Progenitor cell of endocrine pancreas (in vitro differentiated cells): ENCODE results near the gene NCBP2L. TPM values are rescaled to one million over a fixed set of nuclear protein-coding genes. Genes with fewer than 3 reads are reported as not detected.

Source experiments
- DNase-seq: peaks from one replicate; pipeline ENCODE4 v3.0.0; 2021; ENCODE audit warnings: low spot score; ENCODE audit not compliant: unreplicated experiment
- H3K27ac Mint-ChIP-seq: 2 replicates; pipeline ENCODE4 v1.8.0; 2021; ENCODE audit warnings: mild to moderate bottlenecking, moderate library complexity, mixed read lengths
- H3K27me3 Mint-ChIP-seq: 2 replicates; pipeline ENCODE4 v1.8.0; 2021; ENCODE audit warnings: mixed read lengths
- H3K36me3 Mint-ChIP-seq: 2 replicates; pipeline ENCODE4 v1.8.0; 2022; ENCODE audit warnings: mixed read lengths; ENCODE audit not compliant: insufficient read depth
- H3K4me1 Mint-ChIP-seq: 2 replicates; pipeline ENCODE4 v1.8.0; 2021; ENCODE audit warnings: low read depth, mixed read lengths
- H3K4me3 Mint-ChIP-seq: 2 replicates; pipeline ENCODE4 v1.8.0; 2021; ENCODE audit warnings: low read depth, mild to moderate bottlenecking, moderate library complexity, mixed read lengths
- H3K9me3 Mint-ChIP-seq: 2 replicates; pipeline ENCODE4 v1.8.0; 2021; ENCODE audit warnings: low read depth, mixed read lengths
- CTCF ChIP-seq: fragments of 200-600 bp; sonication (generic); IDR thresholded peaks from one replicate; pipeline ENCODE4 v1.5.0; 2021; ENCODE audit warnings: antibody characterized with exemption, mild to moderate bottlenecking; ENCODE audit not compliant: unreplicated experiment
- total RNA-seq: library from RNA; stranded (reverse); gene quantifications from 2 replicates; pipeline ENCODE4 v1.2.1, GENCODE V29; 2021

Gene NCBP2L
- total RNA-seq, 1 donor from 2014 or later, result not detected

DNA sequence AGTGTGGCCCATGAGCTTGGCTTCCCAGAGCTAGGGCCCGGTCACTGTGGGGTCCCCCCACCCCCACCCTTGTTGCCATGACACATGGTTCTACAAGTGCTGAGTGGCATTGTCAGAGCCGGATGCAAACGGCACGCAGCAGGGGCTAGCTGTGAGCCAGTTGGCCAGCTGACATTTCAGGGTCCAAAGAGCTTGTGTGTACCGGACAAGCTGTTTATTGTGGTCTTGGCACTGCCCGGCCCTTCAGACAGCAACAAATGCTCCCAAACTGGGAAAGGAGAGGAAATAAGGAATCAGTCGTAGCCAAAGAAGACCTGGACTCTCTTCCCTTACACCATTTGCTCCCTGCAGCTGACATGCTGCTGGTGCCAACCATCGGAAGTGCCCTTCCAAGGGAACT lies 38.8 kb upstream of the NCBP2L start:
- no peak for TF ChIP-seq CTCF
- no peaks in the 10 kb centered on the region for H3K36me3 Mint-ChIP-seq
- H3K27ac Mint-ChIP-seq, result no peak overlapping the region
- peaks cover 16% of the 10 kb centered on the region for H3K4me1 Mint-ChIP-seq
- no peak overlapping the region for H3K4me3 Mint-ChIP-seq
- peaks cover 8% of the 10 kb centered on the region for H3K9me3 Mint-ChIP-seq
- no peak for DNase-seq
- peaks cover 3% of the 10 kb centered on the region for H3K27me3 Mint-ChIP-seq

DNA sequence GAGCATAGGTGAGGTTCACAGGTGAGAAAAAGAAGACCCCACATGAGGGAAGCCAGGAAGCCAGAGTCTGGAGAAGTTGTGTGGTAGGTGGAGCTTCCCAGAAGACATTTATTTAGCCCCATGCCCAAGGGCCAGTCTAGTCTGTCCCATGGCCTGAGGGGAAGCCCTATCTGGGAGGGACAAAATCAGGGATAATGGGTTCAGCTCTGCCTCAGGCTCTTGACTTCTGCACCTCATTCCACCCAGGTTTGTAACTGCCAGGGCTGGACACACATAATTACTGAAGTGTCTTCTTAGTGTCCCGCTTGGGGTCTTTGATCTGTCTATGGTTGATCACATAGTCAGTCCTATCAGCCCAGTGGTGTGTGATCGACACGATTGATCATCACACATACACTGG lies 38.0 kb upstream of the NCBP2L start:
- Mint-ChIP-seq H3K27ac (no peak overlapping the region), H3K9me3 (peaks cover 8% of the 10 kb centered on the region), H3K27me3 (peaks cover 5% of the 10 kb centered on the region), H3K4me3 (no peak overlapping the region), H3K36me3 (no peaks in the 10 kb centered on the region), H3K4me1 (peaks cover 16% of the 10 kb centered on the region)
- TF ChIP-seq CTCF, result no peak
- no peak for DNase-seq

- peak overlapping the region; percentile 16 for H3K4me3 Mint-ChIP-seq
- H3K36me3 Mint-ChIP-seq, result no peaks in the 10 kb centered on the region
- DNase-seq, result no peak
- peaks cover 23% of the 10 kb centered on the region for H3K4me1 Mint-ChIP-seq
- H3K27ac Mint-ChIP-seq, result peak overlapping the region; percentile 75
- peaks cover under 1% of the 10 kb centered on the region for H3K9me3 Mint-ChIP-seq
- peaks cover 7% of the 10 kb centered on the region for H3K27me3 Mint-ChIP-seq
- TF ChIP-seq CTCF, result no peak
These were observed 36.1 kb upstream of the NCBP2L start for GRCh38 chrX:107741404-107741790.

GRCh38 chrX:107742700-107743191 lies 34.8 kb upstream of the NCBP2L start:
- Mint-ChIP-seq H3K27ac (no peak overlapping the region), H3K4me1 (peaks cover 26% of the 10 kb centered on the region), H3K4me3 (no peak overlapping the region), H3K27me3 (peaks cover 7% of the 10 kb centered on the region), H3K36me3 (no peaks in the 10 kb centered on the region), H3K9me3 (no peaks in the 10 kb centered on the region)
- no peak for TF ChIP-seq CTCF
- DNase-seq, result no peak

DNA sequence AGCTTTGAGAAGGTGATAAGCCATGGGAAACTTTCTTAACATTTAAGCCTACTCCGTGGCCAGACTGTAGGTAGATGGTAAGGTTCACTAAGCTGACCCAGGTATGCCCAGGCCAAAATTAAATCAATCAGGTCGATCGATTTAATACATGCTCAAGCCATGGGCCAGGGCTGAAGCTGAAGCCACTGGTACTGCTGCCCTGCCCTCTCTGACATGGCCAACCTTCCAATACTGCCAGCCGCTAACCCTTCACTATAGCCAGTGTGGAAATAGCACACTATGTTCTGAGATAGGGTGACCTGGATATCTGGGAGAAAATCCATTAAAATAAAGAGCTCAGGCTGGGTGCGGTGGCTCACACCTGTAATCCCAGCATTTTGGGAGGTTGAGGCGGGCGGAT lies 33.5 kb upstream of the NCBP2L start:
- no peak for DNase-seq
- Mint-ChIP-seq H3K27ac (no peak overlapping the region), H3K4me1 (peaks cover 33% of the 10 kb centered on the region), H3K36me3 (no peaks in the 10 kb centered on the region), H3K4me3 (no peak overlapping the region), H3K27me3 (peaks cover 7% of the 10 kb centered on the region), H3K9me3 (no peaks in the 10 kb centered on the region)
- TF ChIP-seq CTCF, result no peak
